H1 (cell line): ENCODE measurements around the gene RBFA. TPM values are rescaled to one million over a fixed set of nuclear protein-coding genes. Genes with fewer than 3 reads are reported as not detected.

Experiments
- CTCF ChIA-PET: fragments of 300-600 bp; sonication (Branson Sonifier 250); formaldehyde crosslinking; loops from one replicate; lab custom pipeline; 2021; ENCODE audit not compliant: partially characterized antibody; lab: Charles Lee
- POLR2A ChIA-PET: fragments of 300-600 bp; sonication (Branson Sonifier 250); formaldehyde crosslinking; loops from one replicate; lab custom pipeline; 2021; ENCODE audit warnings: inconsistent platforms; ENCODE audit not compliant: partially characterized antibody; lab: Charles Lee
- DNase-seq, 2 experiments: peaks; one replicate each; pipeline versions ENCODE4 v3.0.0 to v3.0.0-alpha.2; 2010 to 2022; ENCODE audit warnings: low spot score in 2 of 2, low read depth in 1 of 2, mixed read lengths in 1 of 2
- FAIRE-seq: peaks from 2 replicates; lab custom pipeline; 2011; peaks lifted over from hg19 to GRCh38; lab: Jason Lieb, UNC
- H2AFZ ChIP-seq: 2 replicates; pipeline ENCODE4 v1.8.1; 2012; ENCODE audit warnings: low read length, inconsistent platforms
- H2AK5ac ChIP-seq: 2 replicates; pipeline ENCODE4 v1.6.1; 2013; ENCODE audit warnings: low read depth, low read length
- H2BK120ac ChIP-seq: replicated peaks from 2 replicates; pipeline ENCODE3; 2013; ENCODE audit warnings: low read depth, low read length, inconsistent platforms
- H2BK12ac ChIP-seq: 2 replicates; pipeline ENCODE4 v1.6.1; 2013; ENCODE audit warnings: low read depth, low read length
- H2BK15ac ChIP-seq: 2 replicates; pipeline ENCODE4 v1.6.1; 2013; ENCODE audit warnings: low read length
- H2BK20ac ChIP-seq: 2 replicates; pipeline ENCODE4 v1.6.1; 2013; ENCODE audit warnings: low read length
- H2BK5ac ChIP-seq: 2 replicates; pipeline ENCODE4 v1.6.1; 2013; ENCODE audit warnings: low read depth, low read length
- H3K14ac ChIP-seq: 2 replicates; pipeline ENCODE4 v1.6.1; 2013; ENCODE audit warnings: inconsistent platforms; ENCODE audit not compliant: insufficient read length
- H3K18ac ChIP-seq: 2 replicates; pipeline ENCODE4 v1.6.1; 2013; ENCODE audit warnings: low read length; ENCODE audit errors: extremely low read depth
- H3K23ac ChIP-seq: 2 replicates; pipeline ENCODE4 v1.6.1; 2013; ENCODE audit warnings: inconsistent platforms; ENCODE audit not compliant: insufficient read length
- H3K23me2 ChIP-seq: 2 replicates; pipeline ENCODE4 v1.6.1; 2013; ENCODE audit warnings: low read depth, low read length
- H3K27ac ChIP-seq: 2 replicates; pipeline ENCODE4 v1.6.1; 2011; ENCODE audit warnings: low read depth, low read length, inconsistent platforms
- H3K27me3 ChIP-seq, 4 experiments: replicated peaks in 1 of 4; 1 replicate in 1 of 4; 2 replicates in 3 of 4; pipeline versions ENCODE4 v1.6.1 to v1.8.1; 2011 to 2013; ENCODE audit warnings: low read length in 3 of 4, mild to moderate bottlenecking in 3 of 4, inconsistent platforms in 2 of 4, mixed read lengths in 2 of 4, moderate library complexity in 1 of 4; ENCODE audit not compliant: control insufficient read depth in 3 of 4, insufficient read depth in 3 of 4; ENCODE audit errors: extremely low read depth in 1 of 4
- H3K36me3 ChIP-seq, 4 experiments: 2 replicates each; pipeline versions ENCODE4 v1.6.1 to v1.8.1; 2011 to 2013; ENCODE audit warnings: mild to moderate bottlenecking in 4 of 4, low read length in 3 of 4, moderate library complexity in 2 of 4, control low read depth in 1 of 4, inconsistent platforms in 1 of 4; ENCODE audit not compliant: insufficient read depth in 4 of 4, control insufficient read depth in 2 of 4
- H3K4ac ChIP-seq: replicated peaks from 2 replicates; pipeline ENCODE3; 2013; ENCODE audit warnings: low read length, low read depth, mixed read lengths, inconsistent platforms; ENCODE audit not compliant: insufficient read length
- H3K4me1 ChIP-seq, 4 experiments: replicated peaks in 1 of 4; 1 replicate in 1 of 4; 2 replicates in 3 of 4; pipeline versions ENCODE4 v1.6.1 to v1.8.1; 2011 to 2013; ENCODE audit warnings: low read length in 3 of 4, inconsistent platforms in 2 of 4, mixed read lengths in 1 of 4; ENCODE audit not compliant: insufficient read depth in 4 of 4, control insufficient read depth in 3 of 4
- H3K4me2 ChIP-seq, 2 experiments: 2 replicates each; pipeline versions ENCODE4 v1.6.1 to v1.8.1; 2011 to 2013; ENCODE audit warnings: low read depth in 2 of 2, low read length in 2 of 2, control low read depth in 1 of 2, inconsistent platforms in 1 of 2, mild to moderate bottlenecking in 1 of 2; ENCODE audit not compliant: insufficient read depth in 1 of 2
- H3K4me3 ChIP-seq, 4 experiments: fragments of 200-600, 300-600 bp in 1 of 4; sonication (generic), shearing (Covaris generic), sonication (Bioruptor Twin) in 1 of 4; 2 replicates each; pipeline versions ENCODE4 v1.5.1 to v1.8.1; 2011 to 2016; ENCODE audit warnings: low read length in 4 of 4, low read depth in 3 of 4, control low read depth in 2 of 4, inconsistent platforms in 2 of 4, mild to moderate bottlenecking in 2 of 4, mixed read lengths in 1 of 4, moderate library complexity in 1 of 4; ENCODE audit not compliant: insufficient read depth in 2 of 4; ENCODE audit errors: extremely low read depth in 1 of 4
- H3K56ac ChIP-seq: replicated peaks from 2 replicates; pipeline ENCODE3; 2013; ENCODE audit warnings: low read depth, mild to moderate bottlenecking, mixed read lengths, low read length, inconsistent platforms; ENCODE audit not compliant: insufficient read length
- H3K79me1 ChIP-seq: 2 replicates; pipeline ENCODE4 v1.6.1; 2013; ENCODE audit warnings: low read depth, low read length, control low read depth
- H3K79me2 ChIP-seq, 2 experiments: 2 replicates each; pipeline versions ENCODE4 v1.6.1 to v1.8.1; 2012 to 2013; ENCODE audit warnings: low read length in 2 of 2, mild to moderate bottlenecking in 2 of 2, inconsistent platforms in 1 of 2; ENCODE audit not compliant: insufficient read depth in 2 of 2, control insufficient read depth in 1 of 2
- H3K9ac ChIP-seq, 4 experiments: replicated peaks in 1 of 4; 1 replicate in 1 of 4; 2 replicates in 3 of 4; pipeline versions ENCODE4 v1.6.1 to v1.8.1; 2011 to 2013; ENCODE audit warnings: low read depth in 3 of 4, low read length in 3 of 4, control low read depth in 2 of 4, mild to moderate bottlenecking in 2 of 4, moderate library complexity in 2 of 4, inconsistent platforms in 1 of 4; ENCODE audit errors: extremely low read depth in 1 of 4
- H3K9me3 ChIP-seq, 2 experiments: 2 replicates each; pipeline versions ENCODE4 v1.6.1 to v1.8.1; 2012 to 2013; ENCODE audit warnings: mild to moderate bottlenecking in 2 of 2, moderate library complexity in 2 of 2, control low read depth in 1 of 2, inconsistent platforms in 1 of 2, low read depth in 1 of 2, low read length in 1 of 2, mixed read lengths in 1 of 2; ENCODE audit not compliant: insufficient read depth in 2 of 2
- H4K20me1 ChIP-seq, 2 experiments: replicated peaks in 1 of 2; 2 replicates each; pipeline versions ENCODE3 to v1.8.1; 2011 to 2013; ENCODE audit warnings: inconsistent platforms in 2 of 2, low read length in 2 of 2, mild to moderate bottlenecking in 1 of 2; ENCODE audit not compliant: insufficient read depth in 2 of 2, control insufficient read depth in 1 of 2
- H4K5ac ChIP-seq: 2 replicates; pipeline ENCODE4 v1.6.1; 2013; ENCODE audit warnings: low read length, low read depth, mixed read lengths, inconsistent platforms; ENCODE audit not compliant: insufficient read length
- H4K8ac ChIP-seq: 2 replicates; pipeline ENCODE4 v1.8.0; 2013; ENCODE audit warnings: mild to moderate bottlenecking, moderate library complexity, low read length, inconsistent platforms; ENCODE audit not compliant: insufficient read depth; ENCODE audit errors: extremely low read depth
- H4K91ac ChIP-seq: replicated peaks from 2 replicates; pipeline ENCODE3; 2013; ENCODE audit warnings: low read length, mixed read lengths, inconsistent platforms; ENCODE audit not compliant: insufficient read length
- ASH2L ChIP-seq: fragments of 200-600, 300-600 bp; sonication (generic); IDR thresholded peaks from one replicate; pipeline ENCODE4 v1.7.1; 2017; ENCODE audit warnings: low read length
- BACH1 ChIP-seq: IDR thresholded peaks from 2 replicates; pipeline ENCODE4 v1.6.1; 2012; ENCODE audit warnings: low read length, improper control_type of control experiment
- CBX5 ChIP-seq: fragments of 300-800, 300-1000 bp; sonication (generic); IDR thresholded peaks from 2 replicates; pipeline ENCODE4 v1.7.1; 2016; ENCODE audit warnings: antibody characterized with exemption, low read length, low read depth
- CEBPB ChIP-seq: IDR thresholded peaks from 2 replicates; pipeline ENCODE4 v1.6.1; 2012; ENCODE audit warnings: low read depth, low read length
- CHD1 ChIP-seq: IDR thresholded peaks from 2 replicates; pipeline ENCODE4 v1.6.1; 2012; ENCODE audit warnings: low read depth, low read length, improper control_type of control experiment
- HDAC6 ChIP-seq: IDR thresholded peaks from one replicate; pipeline ENCODE4 v1.7.1; 2012; ENCODE audit warnings: low read depth, mild to moderate bottlenecking, inconsistent platforms, low read length, moderate library complexity
- NRF1 ChIP-seq: IDR thresholded peaks from 2 replicates; pipeline ENCODE4 v1.6.1; 2011; ENCODE audit warnings: mild to moderate bottlenecking, low read depth, low read length, improper control_type of control experiment
- POU5F1 ChIP-seq: IDR thresholded peaks from 2 replicates; pipeline ENCODE4 v1.6.1; 2011; ENCODE audit warnings: low read depth, mild to moderate bottlenecking, low read length, moderate library complexity
- RAD21 ChIP-seq, 2 experiments: IDR thresholded peaks in 1 of 2; conservative IDR thresholded peaks in 1 of 2; 2 replicates each; pipeline ENCODE4 v1.6.1; 2011; ENCODE audit warnings: low read depth in 2 of 2, low read length in 2 of 2, improper control_type of control experiment in 1 of 2, inconsistent platforms in 1 of 2, mild to moderate bottlenecking in 1 of 2, moderate library complexity in 1 of 2
- RNF2 ChIP-seq: fragments of 200-900, 300-1000 bp; sonication (generic); IDR thresholded peaks from 2 replicates; pipeline ENCODE4 v1.7.1; 2016; ENCODE audit warnings: borderline replicate concordance, low read depth, mild to moderate bottlenecking, antibody characterized with exemption, low read length; ENCODE audit not compliant: poor library complexity, severe bottlenecking; ENCODE audit errors: missing control alignments
- SIRT6 ChIP-seq: IDR thresholded peaks from one replicate; pipeline ENCODE4 v1.7.1; 2012; ENCODE audit warnings: low read length, inconsistent platforms
- SUZ12 ChIP-seq: fragments of 200-600 bp; sonication (generic); IDR thresholded peaks from 2 replicates; pipeline ENCODE4 v1.6.1; 2012; ENCODE audit warnings: mild to moderate bottlenecking, inconsistent platforms, low read length, moderate library complexity, mixed read lengths
- WGBS, 2 experiments: shearing (Covaris generic) in 1 of 2; methylation state at CpG; one replicate each; pipeline versions ENCODE4 v1.1.6 to v1.1.7; 2013 to 2015; ENCODE audit warnings: low lambda C conversion rate in 2 of 2, mixed read lengths in 2 of 2, inconsistent platforms in 1 of 2, low coverage in 1 of 2, missing lambda C conversion rate in 1 of 2; ENCODE audit not compliant: insufficient replicate concordance in 2 of 2, insufficient coverage in 1 of 2, insufficient read length in 1 of 2; ENCODE audit errors: extremely low coverage in 1 of 2, missing lambda C conversion rate in 1 of 2; 5-methylcytosine and 5-hydroxymethylcytosine counted together
- polyA plus RNA-seq, 7 experiments: library from polyadenylated mRNA; depleted of rRNA in 3 of 7; stranded (reverse) in 5 of 7; unstranded in 2 of 7; fragments of >200 nt in 5 of 7; fragments of 200-250 nt in 2 of 7; gene quantifications; 1 replicate in 5 of 7; 2 replicates in 1 of 7; 4 replicates in 1 of 7; pipeline versions ENCODE4 v1.2.1 to v1.2.3, GENCODE V29; 2011 to 2013; ENCODE audit warnings: missing spikeins in 2 of 7, mixed read lengths in 2 of 7
- total RNA-seq: library from RNA; stranded (reverse); fragmentation: NEBNext Ultra II Directional; extraction: Animal tissue kit (Norgen Biotek cat#: 25700); gene quantifications from 2 replicates; pipeline ENCODE4 v1.2.1, GENCODE V29; 2021
- TF ChIP-seq, protein P1 (sequence below): IDR thresholded peaks from 2 replicates; pipeline ENCODE4 v1.6.1; 2012; ENCODE audit warnings: inconsistent platforms
- TF ChIP-seq, protein P2 (sequence below): IDR thresholded peaks from 2 replicates; pipeline ENCODE4 v1.6.1; 2012; ENCODE audit warnings: inconsistent platforms

The RBFA gene
- total and polyA plus RNA-seq, 2 of the 8 experiments (the other 6 are each of a cell fraction or from before 2014, with no cell fraction given), result 19.2 to 29.5 TPM

DNA sequence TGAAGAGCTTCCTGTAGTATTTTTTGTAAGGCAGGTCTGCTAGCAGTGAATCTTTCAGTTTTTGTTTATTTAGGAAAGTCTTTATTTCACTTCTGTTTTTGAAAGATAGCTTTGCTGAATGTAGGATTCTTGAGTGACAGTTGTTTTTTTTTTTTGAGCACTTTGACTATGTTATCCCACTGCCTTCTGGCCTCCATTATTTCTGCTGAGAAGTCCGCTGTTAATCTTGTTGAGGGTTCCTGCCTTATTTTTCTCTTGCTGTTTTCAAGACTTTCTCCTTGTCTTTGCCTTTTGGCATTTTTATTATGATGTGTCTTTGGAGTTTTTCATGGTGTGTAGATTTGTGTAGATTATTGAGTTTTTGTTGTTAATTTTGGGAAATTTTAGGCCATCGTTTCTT is 21.9 kb downstream of the RBFA start:
- Histone ChIP-seq H3K18ac (no peak overlapping the region), H4K5ac (no peak overlapping the region), H3K27ac (no peak overlapping the region), H3K79me2 (no peaks in the 10 kb centered on the region), H3K27me3 (no peaks in the 10 kb centered on the region), H2AK5ac (no peak overlapping the region), H2BK120ac (no peak overlapping the region), H3K9ac (no peak overlapping the region), H2BK20ac (no peak overlapping the region), H3K4ac (no peak overlapping the region), H2BK12ac (no peak overlapping the region), H3K56ac (no peak overlapping the region), H3K23ac (no peak overlapping the region), H4K8ac (no peak overlapping the region), H3K4me3 (no peak overlapping the region), H4K20me1 (no peaks in the 10 kb centered on the region), H3K79me1 (no peaks in the 10 kb centered on the region), H3K36me3 (peaks cover 0 to 6% (median under 1%) of the 10 kb centered on the region in 4 experiments; a peak in 2 of 8 replicates), H2BK5ac (no peak overlapping the region), H3K23me2 (no peaks in the 10 kb centered on the region), H2BK15ac (no peak overlapping the region), H4K91ac (no peak overlapping the region), H3K4me2 (no peak overlapping the region), H3K9me3 (peaks cover 48 to 49% of the 10 kb centered on the region in 2 experiments), H3K14ac (no peak overlapping the region), H3K4me1 (no peaks in the 10 kb centered on the region), H2AFZ (no peak overlapping the region)
- POLR2A ChIA-PET, result interaction anchor here (1.2 to 1.7 kb wide), 2 partner anchors 10 to 17 kb away, joined by 3 to 5 read pairs; no protein-coding TSS in a partner anchor
- FAIRE-seq (no peak), DNase-seq (no peak)
- CTCF ChIA-PET, result interaction anchor here (1.1 kb wide), 1 partner anchor 11 kb away, joined by 3 read pairs; no protein-coding TSS in a partner anchor
- 88% methylated on average over 2 of the region's 2 CpGs; no CpG with 5 or more reads in 1 of the 2 experiments for WGBS, 2 experiments
- TF ChIP-seq, protein P1, sequence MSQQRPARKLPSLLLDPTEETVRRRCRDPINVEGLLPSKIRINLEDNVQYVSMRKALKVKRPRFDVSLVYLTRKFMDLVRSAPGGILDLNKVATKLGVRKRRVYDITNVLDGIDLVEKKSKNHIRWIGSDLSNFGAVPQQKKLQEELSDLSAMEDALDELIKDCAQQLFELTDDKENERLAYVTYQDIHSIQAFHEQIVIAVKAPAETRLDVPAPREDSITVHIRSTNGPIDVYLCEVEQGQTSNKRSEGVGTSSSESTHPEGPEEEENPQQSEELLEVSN, result no peak
- TF ChIP-seq CBX5 (no peak), SUZ12 (no peak), HDAC6 (no peak), CHD1 (no peak), CEBPB (no peak), ASH2L (no peak), NRF1 (no peak), RAD21 (IDR thresholded peaks at IDR 0.05 in 1 of 2, conservative IDR thresholded peaks at IDR 0.05 in 1 of 2; ENCODE audit: low read depth in 2 of 2, low read length in 2 of 2) (no peak), BACH1 (no peak), POU5F1 (no peak), RNF2 (no peak), SIRT6 (no peak)
- TF ChIP-seq, protein P2, sequence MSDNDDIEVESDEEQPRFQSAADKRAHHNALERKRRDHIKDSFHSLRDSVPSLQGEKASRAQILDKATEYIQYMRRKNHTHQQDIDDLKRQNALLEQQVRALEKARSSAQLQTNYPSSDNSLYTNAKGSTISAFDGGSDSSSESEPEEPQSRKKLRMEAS, result no peak
